HEK293 (cell line): ENCODE results near the gene FGF3.

Experiments
- BCL11A ChIP-seq: fragments of 450-650 bp; formaldehyde crosslinking; IDR thresholded peaks from 2 replicates; pipeline ENCODE4 v1.5.1; 2016; ENCODE audit warnings: low read depth, missing biosample characterization, missing genetic modification characterization
- TCF7L2 ChIP-seq: IDR thresholded peaks from 2 replicates; pipeline ENCODE4 v1.6.1; 2011; ENCODE audit warnings: low read depth, mild to moderate bottlenecking, inconsistent platforms, low read length, moderate library complexity, borderline replicate concordance
- YY1 ChIP-seq: fragments of 450-650 bp; formaldehyde crosslinking; IDR thresholded peaks from 2 replicates; pipeline ENCODE4 v1.5.1; 2018; ENCODE audit warnings: missing biosample characterization, missing genetic modification characterization
- ZBTB21 ChIP-seq: fragments of 450-650 bp; formaldehyde crosslinking; IDR thresholded peaks from 2 replicates; pipeline ENCODE4 v1.5.1; 2017; ENCODE audit warnings: missing biosample characterization, missing genetic modification characterization
- ZBTB7A ChIP-seq: fragments of 450-650 bp; formaldehyde crosslinking; IDR thresholded peaks from 2 replicates; pipeline ENCODE4 v1.5.1; 2016; ENCODE audit warnings: low read depth, missing biosample characterization, missing genetic modification characterization
- ZNF157 ChIP-seq: fragments of 450-650 bp; formaldehyde crosslinking; IDR thresholded peaks from 2 replicates; pipeline ENCODE4 v1.5.1; 2016; ENCODE audit warnings: missing biosample characterization, missing genetic modification characterization
- ZNF274 ChIP-seq, 2 experiments: fragments of 200-500 bp in 1 of 2; fragments of 450-650 bp in 1 of 2; sonication (Bioruptor generic) in 1 of 2; formaldehyde crosslinking in 1 of 2; IDR thresholded peaks; 2 replicates each; pipeline versions ENCODE4 v1.5.1 to v1.6.1; 2014 to 2016; ENCODE audit warnings: borderline replicate concordance in 1 of 2, inconsistent platforms in 1 of 2, low read length in 1 of 2, missing biosample characterization in 1 of 2, missing genetic modification characterization in 1 of 2
- ZNF571 ChIP-seq: fragments of 450-650 bp; formaldehyde crosslinking; IDR thresholded peaks from 2 replicates; pipeline ENCODE4 v1.5.0; 2017; ENCODE audit warnings: missing biosample characterization, missing genetic modification characterization
- ZNF707 ChIP-seq: fragments of 450-650 bp; formaldehyde crosslinking; IDR thresholded peaks from 2 replicates; pipeline ENCODE4 v1.5.1; 2016; ENCODE audit warnings: missing biosample characterization, missing genetic modification characterization
- ZNF747 ChIP-seq: fragments of 450-650 bp; formaldehyde crosslinking; IDR thresholded peaks from 2 replicates; pipeline ENCODE4 v1.5.1; 2016; ENCODE audit warnings: missing biosample characterization, missing genetic modification characterization
- ZNF785 ChIP-seq: fragments of 450-650 bp; formaldehyde crosslinking; IDR thresholded peaks from 2 replicates; pipeline ENCODE4 v1.5.1; 2016; ENCODE audit warnings: missing biosample characterization, missing genetic modification characterization
- ZNF837 ChIP-seq: fragments of 450-650 bp; formaldehyde crosslinking; IDR thresholded peaks from 2 replicates; pipeline ENCODE4 v1.5.1; 2016; ENCODE audit warnings: missing biosample characterization, missing genetic modification characterization
- TF ChIP-seq, protein P1 (sequence below): fragments of 450-650 bp; formaldehyde crosslinking; IDR thresholded peaks from 2 replicates; pipeline ENCODE4 v1.5.1; 2016; ENCODE audit warnings: missing biosample characterization, missing genetic modification characterization

DNA sequence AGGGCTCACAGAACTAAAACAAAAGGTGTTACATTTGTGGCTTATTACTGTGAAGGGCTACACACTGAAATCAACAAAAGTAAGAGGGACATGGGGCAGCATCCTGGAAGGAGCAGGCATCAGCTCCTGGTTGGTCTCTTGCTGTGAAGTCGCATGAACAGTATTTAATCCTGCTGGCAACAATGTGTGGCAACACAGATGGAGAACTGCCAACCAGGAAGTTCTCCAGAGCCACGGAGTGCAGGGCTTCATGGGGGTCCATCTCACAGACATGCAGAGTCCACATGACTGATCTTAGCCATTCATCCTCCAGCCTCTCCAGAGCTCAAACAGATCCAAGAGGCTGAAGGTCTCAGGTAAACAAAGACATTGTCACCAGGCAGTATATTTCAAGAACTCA, 32.8 kb upstream of the FGF3 start:
- no peak for TF ChIP-seq ZNF747
- no peak for TF ChIP-seq ZNF571 (tag by site-specific recombination)
- TF ChIP-seq ZNF274 (IDR thresholded peaks at IDR 0.05; ENCODE audit: low read length), result no peak
- no peak for TF ChIP-seq ZNF274 (tag by site-specific recombination; IDR thresholded peaks at IDR 0.05; ENCODE audit: borderline replicate concordance)
- TF ChIP-seq, protein P1, sequence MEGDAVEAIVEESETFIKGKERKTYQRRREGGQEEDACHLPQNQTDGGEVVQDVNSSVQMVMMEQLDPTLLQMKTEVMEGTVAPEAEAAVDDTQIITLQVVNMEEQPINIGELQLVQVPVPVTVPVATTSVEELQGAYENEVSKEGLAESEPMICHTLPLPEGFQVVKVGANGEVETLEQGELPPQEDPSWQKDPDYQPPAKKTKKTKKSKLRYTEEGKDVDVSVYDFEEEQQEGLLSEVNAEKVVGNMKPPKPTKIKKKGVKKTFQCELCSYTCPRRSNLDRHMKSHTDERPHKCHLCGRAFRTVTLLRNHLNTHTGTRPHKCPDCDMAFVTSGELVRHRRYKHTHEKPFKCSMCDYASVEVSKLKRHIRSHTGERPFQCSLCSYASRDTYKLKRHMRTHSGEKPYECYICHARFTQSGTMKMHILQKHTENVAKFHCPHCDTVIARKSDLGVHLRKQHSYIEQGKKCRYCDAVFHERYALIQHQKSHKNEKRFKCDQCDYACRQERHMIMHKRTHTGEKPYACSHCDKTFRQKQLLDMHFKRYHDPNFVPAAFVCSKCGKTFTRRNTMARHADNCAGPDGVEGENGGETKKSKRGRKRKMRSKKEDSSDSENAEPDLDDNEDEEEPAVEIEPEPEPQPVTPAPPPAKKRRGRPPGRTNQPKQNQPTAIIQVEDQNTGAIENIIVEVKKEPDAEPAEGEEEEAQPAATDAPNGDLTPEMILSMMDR, result no peak
- no peak for TF ChIP-seq YY1 (tag by site-specific recombination)
- no peak for TF ChIP-seq TCF7L2
- no peak for TF ChIP-seq ZNF707 (tag by site-specific recombination)
- TF ChIP-seq ZNF157 (tag by site-specific recombination), result no peak
- TF ChIP-seq ZNF785 (tag by site-specific recombination), result no peak
- TF ChIP-seq ZNF837 (tag by site-specific recombination), result no peak
- TF ChIP-seq ZBTB21 (tag by site-specific recombination), result no peak
- no peak for TF ChIP-seq ZBTB7A (tag by site-specific recombination)
- no peak for TF ChIP-seq BCL11A (tag by site-specific recombination)
